SK-N-SH (cell line): Measurements from ENCODE around the gene QSOX1. TPM values are rescaled to one million over a fixed set of nuclear protein-coding genes. Genes with fewer than 3 reads are reported as not detected.

Experiments
- CTCF ChIA-PET: fragments of 300-600, 350-600 bp; formaldehyde crosslinking; extraction: SDS; loops from one replicate; lab custom pipeline; 2021; lab: Yijun Ruan, JAX
- POLR2A ChIA-PET: fragments of 350-600 bp; sonication (Branson Sonifier 250); formaldehyde crosslinking; extraction: SDS; loops from one replicate; lab custom pipeline; 2020; ENCODE audit warnings: antibody characterized with exemption, inconsistent platforms; lab: Yijun Ruan, JAX
- DNase-seq: peaks from one replicate; pipeline ENCODE4 v3.0.0; 2012
- H2AFZ ChIP-seq: fragments of 200-600 bp; sonication (generic); 2 replicates; pipeline ENCODE4 v1.8.1; 2016; ENCODE audit warnings: antibody characterized with exemption, mild to moderate bottlenecking, low read depth
- H3F3A ChIP-seq: fragments of 200-600 bp; sonication (generic); replicated peaks from 2 replicates; pipeline ENCODE3; 2016; ENCODE audit warnings: antibody characterized with exemption, mild to moderate bottlenecking; ENCODE audit not compliant: insufficient read depth
- H3K27ac ChIP-seq, 2 experiments: fragments of 200-500 bp in 1 of 2; fragments of 200-600 bp in 1 of 2; sonication (Bioruptor generic) in 1 of 2; sonication (generic), shearing (Covaris generic) in 1 of 2; 2 replicates each; pipeline versions ENCODE4 v1.5.1 to v1.6.1; 2014 to 2016; ENCODE audit warnings: low read depth in 2 of 2, inconsistent platforms in 1 of 2, low read length in 1 of 2, mild to moderate bottlenecking in 1 of 2, mixed read lengths in 1 of 2
- H3K27me3 ChIP-seq: fragments of 200-600 bp; sonication (generic), shearing (Covaris generic); 2 replicates; pipeline ENCODE4 v1.6.1; 2016; ENCODE audit warnings: mixed run types; ENCODE audit not compliant: insufficient read depth
- H3K36me3 ChIP-seq, 2 experiments: fragments of 200-500 bp in 1 of 2; fragments of 200-600 bp in 1 of 2; sonication (Bioruptor generic) in 1 of 2; sonication (generic) in 1 of 2; replicated peaks in 1 of 2; 2 replicates each; pipeline versions ENCODE3 to v1.5.1; 2014 to 2016; ENCODE audit warnings: low read length in 1 of 2, mild to moderate bottlenecking in 1 of 2; ENCODE audit not compliant: insufficient read depth in 2 of 2, control insufficient read depth in 1 of 2
- H3K4me1 ChIP-seq, 2 experiments: fragments of 200-500 bp in 1 of 2; fragments of 200-600 bp in 1 of 2; sonication (Bioruptor generic) in 1 of 2; sonication (generic), shearing (Covaris generic) in 1 of 2; 2 replicates each; pipeline versions ENCODE4 v1.5.1 to v1.6.1; 2014 to 2016; ENCODE audit warnings: low read depth in 1 of 2, low read length in 1 of 2, mixed run types in 1 of 2; ENCODE audit not compliant: insufficient read depth in 2 of 2, control insufficient read depth in 1 of 2
- H3K4me2 ChIP-seq: fragments of 200-600 bp; sonication (generic), shearing (Covaris generic); 2 replicates; pipeline ENCODE4 v1.6.1; 2017; ENCODE audit warnings: mixed run types
- H3K4me3 ChIP-seq, 2 experiments: fragments of 200-500 bp in 1 of 2; fragments of 200-600 bp in 1 of 2; sonication (Bioruptor generic) in 1 of 2; sonication (generic), shearing (Covaris generic) in 1 of 2; 2 replicates each; pipeline versions ENCODE4 v1.5.1 to v1.8.1; 2014 to 2016; ENCODE audit warnings: low read depth in 2 of 2, inconsistent platforms in 1 of 2, low read length in 1 of 2, mild to moderate bottlenecking in 1 of 2, mixed read lengths in 1 of 2, moderate library complexity in 1 of 2
- H3K79me2 ChIP-seq: fragments of 200-600 bp; sonication (generic); 2 replicates; pipeline ENCODE4 v1.8.1; 2017; ENCODE audit warnings: mild to moderate bottlenecking; ENCODE audit not compliant: insufficient read depth
- H3K9ac ChIP-seq: fragments of 200-600 bp; sonication (generic); 2 replicates; pipeline ENCODE4 v1.6.1; 2017; ENCODE audit warnings: mixed run types
- H3K9me2 ChIP-seq: fragments of 200-600 bp; sonication (generic); 2 replicates; pipeline ENCODE4 v1.6.1; 2017; ENCODE audit warnings: mixed run types
- H3K9me3 ChIP-seq: fragments of 200-600 bp; sonication (generic); 2 replicates; pipeline ENCODE4 v1.6.1; 2017; ENCODE audit warnings: mixed run types, mild to moderate bottlenecking, moderate library complexity
- H4K20me1 ChIP-seq: fragments of 200-600 bp; sonication (generic); 2 replicates; pipeline ENCODE4 v1.6.1; 2017; ENCODE audit warnings: mild to moderate bottlenecking, mixed run types; ENCODE audit not compliant: insufficient read depth
- ELF1 ChIP-seq: IDR thresholded peaks from 2 replicates; pipeline ENCODE4 v1.4.0; 2012
- FOSL2 ChIP-seq: IDR thresholded peaks from 2 replicates; pipeline ENCODE4 v1.4.0; 2012; ENCODE audit warnings: low read depth, mild to moderate bottlenecking, moderate library complexity, borderline replicate concordance
- FOXJ3 ChIP-seq: sonication (generic); formaldehyde crosslinking; IDR thresholded peaks from 2 replicates; pipeline ENCODE4 v1.5.1; 2020; ENCODE audit warnings: mild to moderate bottlenecking, missing genetic modification reagents
- FOXM1 ChIP-seq: IDR thresholded peaks from 2 replicates; pipeline ENCODE4 v1.4.0; 2012; ENCODE audit warnings: low read depth, mild to moderate bottlenecking
- GABPA ChIP-seq: IDR thresholded peaks from 2 replicates; pipeline ENCODE4 v1.4.0; 2012; ENCODE audit warnings: low read depth, mild to moderate bottlenecking
- NRF1 ChIP-seq: IDR thresholded peaks from 2 replicates; pipeline ENCODE4 v1.6.1; 2012; ENCODE audit warnings: low read depth, mild to moderate bottlenecking, low read length
- RAD21 ChIP-seq: IDR thresholded peaks from 2 replicates; pipeline ENCODE4 v1.6.1; 2012; ENCODE audit warnings: mild to moderate bottlenecking, low read length
- RCOR1 ChIP-seq: fragments of 150-350 bp; IDR thresholded peaks from 2 replicates; pipeline ENCODE4 v1.6.1; 2017; ENCODE audit warnings: antibody characterized with exemption, low read length
- SMC3 ChIP-seq: IDR thresholded peaks from 2 replicates; pipeline ENCODE4 v1.6.1; 2012; ENCODE audit warnings: low read depth, low read length, improper control_type of control experiment
- TCF12 ChIP-seq: IDR thresholded peaks from 2 replicates; pipeline ENCODE4 v1.4.0; 2012
- YY1 ChIP-seq: IDR thresholded peaks from 2 replicates; pipeline ENCODE4 v1.4.0; 2012; ENCODE audit warnings: low read depth, mild to moderate bottlenecking
- WGBS: methylation state at CpG from one replicate; pipeline ENCODE4 v1.1.6; 2017; ENCODE audit warnings: low lambda C conversion rate; 5-methylcytosine and 5-hydroxymethylcytosine counted together
- polyA plus RNA-seq, 3 experiments: library from polyadenylated mRNA; depleted of rRNA; stranded (reverse); fragments of >200 nt; gene quantifications; 2 replicates each; pipeline ENCODE4 v1.2.3, GENCODE V29; 2012
- TF ChIP-seq, protein P1 (sequence below): fragments of 200-600 bp; sonication (generic); IDR thresholded peaks from 2 replicates; pipeline ENCODE4 v1.6.1; 2017; ENCODE audit warnings: antibody characterized with exemption, mild to moderate bottlenecking, moderate library complexity
- TF ChIP-seq, protein P2 (sequence below): fragments of 150-350 bp; IDR thresholded peaks from 2 replicates; pipeline ENCODE4 v1.6.1; 2016; ENCODE audit warnings: mild to moderate bottlenecking, low read depth, low read length
- TF ChIP-seq, protein P3 (sequence below): fragments of 150-350 bp; IDR thresholded peaks from 2 replicates; pipeline ENCODE4 v1.6.1; 2017; ENCODE audit warnings: antibody characterized with exemption, low read length, low read depth, borderline replicate concordance
- TF ChIP-seq, protein P4 (sequence below): IDR thresholded peaks from 2 replicates; pipeline ENCODE4 v1.4.0; 2012; ENCODE audit warnings: low read depth

Gene QSOX1
- polyA plus RNA-seq, 1 of the 3 experiments (the other 2 are of a cell fraction) = 359 TPM

DNA sequence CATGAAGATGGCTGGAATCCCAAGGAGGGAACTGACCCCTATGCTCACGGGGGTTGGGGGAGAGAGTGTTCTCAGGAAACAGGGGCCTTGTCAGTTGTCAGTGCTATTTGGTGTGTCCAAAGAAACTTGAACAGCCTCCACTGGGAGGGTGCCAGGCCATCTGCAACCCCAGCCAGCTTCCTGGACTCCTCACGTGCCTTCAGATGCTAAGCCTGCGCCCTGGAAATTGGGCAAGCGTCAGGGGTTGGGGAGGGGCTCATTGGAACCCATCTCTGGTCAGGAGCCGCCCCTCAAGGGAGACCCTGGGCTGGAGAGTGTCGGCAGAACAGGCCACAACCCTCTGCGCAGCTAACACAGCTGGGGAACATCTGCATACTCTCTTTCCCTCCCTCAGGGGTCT, 62.3 kb downstream of the QSOX1 start:
- no peaks in the 10 kb centered on the region for H3K9me3 ChIP-seq
- DNase-seq = no peak
- no peak for TF ChIP-seq SMC3
- TF ChIP-seq, protein P1, sequence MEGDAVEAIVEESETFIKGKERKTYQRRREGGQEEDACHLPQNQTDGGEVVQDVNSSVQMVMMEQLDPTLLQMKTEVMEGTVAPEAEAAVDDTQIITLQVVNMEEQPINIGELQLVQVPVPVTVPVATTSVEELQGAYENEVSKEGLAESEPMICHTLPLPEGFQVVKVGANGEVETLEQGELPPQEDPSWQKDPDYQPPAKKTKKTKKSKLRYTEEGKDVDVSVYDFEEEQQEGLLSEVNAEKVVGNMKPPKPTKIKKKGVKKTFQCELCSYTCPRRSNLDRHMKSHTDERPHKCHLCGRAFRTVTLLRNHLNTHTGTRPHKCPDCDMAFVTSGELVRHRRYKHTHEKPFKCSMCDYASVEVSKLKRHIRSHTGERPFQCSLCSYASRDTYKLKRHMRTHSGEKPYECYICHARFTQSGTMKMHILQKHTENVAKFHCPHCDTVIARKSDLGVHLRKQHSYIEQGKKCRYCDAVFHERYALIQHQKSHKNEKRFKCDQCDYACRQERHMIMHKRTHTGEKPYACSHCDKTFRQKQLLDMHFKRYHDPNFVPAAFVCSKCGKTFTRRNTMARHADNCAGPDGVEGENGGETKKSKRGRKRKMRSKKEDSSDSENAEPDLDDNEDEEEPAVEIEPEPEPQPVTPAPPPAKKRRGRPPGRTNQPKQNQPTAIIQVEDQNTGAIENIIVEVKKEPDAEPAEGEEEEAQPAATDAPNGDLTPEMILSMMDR = no peak
- TF ChIP-seq TCF12 = no peak
- TF ChIP-seq FOXM1 = no peak
- TF ChIP-seq, protein P2, sequence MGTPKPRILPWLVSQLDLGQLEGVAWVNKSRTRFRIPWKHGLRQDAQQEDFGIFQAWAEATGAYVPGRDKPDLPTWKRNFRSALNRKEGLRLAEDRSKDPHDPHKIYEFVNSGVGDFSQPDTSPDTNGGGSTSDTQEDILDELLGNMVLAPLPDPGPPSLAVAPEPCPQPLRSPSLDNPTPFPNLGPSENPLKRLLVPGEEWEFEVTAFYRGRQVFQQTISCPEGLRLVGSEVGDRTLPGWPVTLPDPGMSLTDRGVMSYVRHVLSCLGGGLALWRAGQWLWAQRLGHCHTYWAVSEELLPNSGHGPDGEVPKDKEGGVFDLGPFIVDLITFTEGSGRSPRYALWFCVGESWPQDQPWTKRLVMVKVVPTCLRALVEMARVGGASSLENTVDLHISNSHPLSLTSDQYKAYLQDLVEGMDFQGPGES = no peak
- TF ChIP-seq, protein P3, sequence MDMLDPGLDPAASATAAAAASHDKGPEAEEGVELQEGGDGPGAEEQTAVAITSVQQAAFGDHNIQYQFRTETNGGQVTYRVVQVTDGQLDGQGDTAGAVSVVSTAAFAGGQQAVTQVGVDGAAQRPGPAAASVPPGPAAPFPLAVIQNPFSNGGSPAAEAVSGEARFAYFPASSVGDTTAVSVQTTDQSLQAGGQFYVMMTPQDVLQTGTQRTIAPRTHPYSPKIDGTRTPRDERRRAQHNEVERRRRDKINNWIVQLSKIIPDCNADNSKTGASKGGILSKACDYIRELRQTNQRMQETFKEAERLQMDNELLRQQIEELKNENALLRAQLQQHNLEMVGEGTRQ = no peak
- TF ChIP-seq, protein P4, sequence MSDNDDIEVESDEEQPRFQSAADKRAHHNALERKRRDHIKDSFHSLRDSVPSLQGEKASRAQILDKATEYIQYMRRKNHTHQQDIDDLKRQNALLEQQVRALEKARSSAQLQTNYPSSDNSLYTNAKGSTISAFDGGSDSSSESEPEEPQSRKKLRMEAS = no peak
- TF ChIP-seq, all 33 proteins: peak for 0
- Histone ChIP-seq H4K20me1 (no peaks in the 10 kb centered on the region), H3K9ac (no peak overlapping the region), H3F3A (no peaks in the 10 kb centered on the region), H3K27me3 (no peaks in the 10 kb centered on the region), H3K9me2 (no peaks in the 10 kb centered on the region), H3K36me3 (no peaks in the 10 kb centered on the region), H3K4me1 (no peaks in the 10 kb centered on the region), H2AFZ (no peak overlapping the region), H3K27ac (no peak overlapping the region), H3K4me3 (no peak overlapping the region), H3K4me2 (no peak overlapping the region), H3K79me2 (no peaks in the 10 kb centered on the region)
- ChIA-PET POLR2A (no interaction called here), CTCF (interaction anchor here (2.0 kb wide), 1 partner anchor 10 kb away, joined by 5 read pairs; no protein-coding TSS in a partner anchor)
- WGBS = 61% methylated on average over 3 of the region's 7 CpGs

DNA sequence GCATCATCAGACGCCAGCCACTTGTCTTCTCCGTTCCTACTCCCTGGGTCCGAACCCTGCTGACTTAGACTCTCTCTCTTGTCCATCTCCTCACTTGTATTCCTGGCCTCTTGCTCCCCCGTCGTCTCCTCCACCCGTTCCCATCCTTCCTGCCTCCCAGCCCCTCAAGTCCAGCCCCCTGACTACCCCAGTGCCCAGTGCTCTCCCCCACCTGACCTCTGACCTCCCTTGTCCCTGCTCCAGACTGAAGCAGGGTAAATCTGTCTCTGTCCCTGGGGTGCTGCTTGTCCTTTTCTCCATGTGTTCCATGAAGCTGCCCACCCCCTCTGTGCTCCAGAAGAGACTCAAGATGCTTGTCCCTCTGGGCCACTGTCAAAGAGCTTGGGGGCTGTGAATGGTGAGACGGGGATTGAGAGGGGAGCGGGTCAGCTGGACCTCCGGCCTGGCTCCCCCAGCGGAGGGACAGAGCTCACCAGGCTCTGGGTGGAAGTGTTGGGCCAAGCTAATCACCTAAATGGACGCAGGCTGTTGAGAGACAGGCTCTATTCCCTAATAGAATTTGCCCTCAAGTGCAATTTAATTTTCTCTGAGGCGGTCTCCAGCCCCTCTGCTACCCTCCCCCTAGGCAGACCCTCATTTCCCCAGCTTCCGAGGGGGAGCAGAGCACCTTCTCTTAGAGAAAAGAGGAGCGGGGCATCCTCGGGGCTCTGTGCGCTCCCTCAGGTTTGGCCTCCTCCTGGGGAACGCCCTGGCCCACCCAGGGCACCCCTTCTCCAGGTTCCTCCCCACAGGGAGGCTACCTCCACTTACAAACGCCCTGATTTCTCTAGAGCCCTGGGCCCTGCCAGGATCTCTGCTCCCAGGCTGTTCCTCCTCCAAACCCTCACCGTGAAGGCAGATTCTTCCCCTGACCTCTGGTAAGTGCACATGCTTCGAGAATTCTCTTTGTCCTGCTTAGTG, 64.4 kb downstream of the QSOX1 start:
- ChIA-PET POLR2A (no interaction called here), CTCF (interaction anchor here (0.9 to 1.9 kb wide), 3 partner anchors 31 to 197 kb away, joined by 3 to 6 read pairs (median 5); no protein-coding TSS in a partner anchor)
- Histone ChIP-seq H3K4me2 (no peak overlapping the region), H3K27ac (no peak overlapping the region), H3K9me3 (no peaks in the 10 kb centered on the region), H3K27me3 (peaks cover 5% of the 10 kb centered on the region), H3K36me3 (no peaks in the 10 kb centered on the region), H3K4me1 (no peaks in the 10 kb centered on the region), H4K20me1 (no peaks in the 10 kb centered on the region), H3K9me2 (no peaks in the 10 kb centered on the region), H3K4me3 (no peak overlapping the region), H3K79me2 (no peaks in the 10 kb centered on the region), H3F3A (no peaks in the 10 kb centered on the region), H2AFZ (no peak overlapping the region), H3K9ac (no peak overlapping the region)
- WGBS = 68% methylated on average over 19 of the region's 20 CpGs
- TF ChIP-seq RCOR1 (no peak), RAD21 (no peak), GABPA (no peak), NRF1 (no peak), FOXJ3 (CRISPR knock-in tag) (no peak), YY1 (no peak), ELF1 (no peak), FOSL2 (no peak)
- TF ChIP-seq, protein P2 = no peak
- no peak for DNase-seq
